GM10266 (cell line): ENCODE data around the gene LIPH.

Source experiments
- DNase-seq: peaks from one replicate; pipeline ENCODE4 v3.0.0; 2012; ENCODE audit errors: extremely low spot score
- TF ChIP-seq, protein P1 (sequence below): IDR thresholded peaks from 2 replicates; pipeline ENCODE4 v1.5.1; 2012; ENCODE audit warnings: mild to moderate bottlenecking, low read depth; ENCODE audit not compliant: control insufficient read depth, insufficient read depth; ENCODE audit errors: missing control alignments

The LIPH gene

DNA sequence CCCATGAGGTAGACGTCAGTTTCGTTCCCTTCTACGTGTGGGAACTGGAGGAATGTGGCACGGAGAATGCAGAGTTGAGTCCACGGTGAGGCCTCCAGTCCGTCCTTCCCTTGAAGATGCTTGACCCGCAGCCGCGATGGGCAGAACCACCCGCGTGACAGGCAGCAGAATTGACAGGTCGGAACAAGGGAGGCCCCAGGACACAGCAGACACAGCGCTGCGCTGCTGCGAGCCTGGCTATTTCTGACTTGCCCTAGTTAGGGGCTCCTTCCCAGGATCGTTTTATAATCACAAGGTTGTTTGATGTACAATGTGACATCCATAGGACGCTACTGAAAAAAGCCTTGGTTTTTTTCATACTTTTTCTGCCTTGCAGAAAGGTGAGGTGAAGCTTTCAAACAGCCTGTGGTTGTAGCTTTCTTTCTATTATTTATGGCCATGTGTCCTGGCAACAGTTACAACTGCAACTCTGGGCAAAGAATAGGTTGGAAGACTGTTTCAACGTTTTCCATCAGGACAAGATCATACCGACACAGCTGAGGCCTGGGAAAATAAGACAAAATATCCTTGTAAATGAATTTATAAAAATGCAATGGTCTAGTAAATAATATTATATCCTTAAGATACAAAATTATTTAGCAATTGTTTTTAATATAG is 43.9 kb downstream of the LIPH start:
- no peak for DNase-seq
- TF ChIP-seq, protein P1, sequence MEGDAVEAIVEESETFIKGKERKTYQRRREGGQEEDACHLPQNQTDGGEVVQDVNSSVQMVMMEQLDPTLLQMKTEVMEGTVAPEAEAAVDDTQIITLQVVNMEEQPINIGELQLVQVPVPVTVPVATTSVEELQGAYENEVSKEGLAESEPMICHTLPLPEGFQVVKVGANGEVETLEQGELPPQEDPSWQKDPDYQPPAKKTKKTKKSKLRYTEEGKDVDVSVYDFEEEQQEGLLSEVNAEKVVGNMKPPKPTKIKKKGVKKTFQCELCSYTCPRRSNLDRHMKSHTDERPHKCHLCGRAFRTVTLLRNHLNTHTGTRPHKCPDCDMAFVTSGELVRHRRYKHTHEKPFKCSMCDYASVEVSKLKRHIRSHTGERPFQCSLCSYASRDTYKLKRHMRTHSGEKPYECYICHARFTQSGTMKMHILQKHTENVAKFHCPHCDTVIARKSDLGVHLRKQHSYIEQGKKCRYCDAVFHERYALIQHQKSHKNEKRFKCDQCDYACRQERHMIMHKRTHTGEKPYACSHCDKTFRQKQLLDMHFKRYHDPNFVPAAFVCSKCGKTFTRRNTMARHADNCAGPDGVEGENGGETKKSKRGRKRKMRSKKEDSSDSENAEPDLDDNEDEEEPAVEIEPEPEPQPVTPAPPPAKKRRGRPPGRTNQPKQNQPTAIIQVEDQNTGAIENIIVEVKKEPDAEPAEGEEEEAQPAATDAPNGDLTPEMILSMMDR: no peak

DNA sequence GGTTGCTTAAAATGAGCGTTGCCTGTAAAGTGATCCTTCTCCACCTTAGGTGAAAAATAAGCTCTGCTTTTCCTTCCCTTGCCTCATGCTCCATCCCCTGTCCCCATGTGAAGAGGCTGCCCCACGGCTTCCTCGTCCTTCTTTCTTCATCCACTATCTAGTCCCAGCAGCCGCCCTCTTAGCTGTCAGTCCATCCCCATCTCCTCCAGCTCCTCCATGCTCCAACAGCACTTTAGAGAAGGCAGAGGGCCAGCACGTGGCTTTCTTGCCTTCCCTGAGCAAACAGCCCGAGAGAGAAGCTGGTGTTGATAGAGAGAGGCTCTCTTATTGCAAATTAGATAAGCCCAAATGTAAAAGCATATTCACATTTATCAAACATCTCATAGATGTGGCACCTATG is 44.5 kb downstream of the LIPH start:
- DNase-seq: no peak
- TF ChIP-seq, protein P1: no peak

DNA sequence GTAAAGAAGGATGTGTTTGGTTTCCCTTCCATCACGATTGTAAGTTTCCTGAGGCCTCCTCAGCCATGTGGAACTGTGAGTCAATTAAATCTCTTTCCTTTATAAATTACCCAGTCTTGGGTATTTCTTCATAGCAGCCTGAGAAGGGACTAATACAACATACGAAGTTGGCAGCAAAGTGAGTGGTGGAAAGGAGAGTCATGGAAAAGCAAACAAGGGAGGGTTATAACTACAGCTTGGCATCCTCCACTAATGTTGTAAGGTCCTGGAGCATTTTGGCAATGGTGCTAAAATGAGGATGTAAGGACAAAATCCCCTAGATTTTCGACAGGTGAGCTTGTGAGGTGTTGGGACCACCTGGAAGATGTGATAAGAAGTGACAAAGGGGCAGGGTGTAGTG is 47.8 kb downstream of the LIPH start:
- DNase-seq: no peak
- TF ChIP-seq, protein P1: no peak

DNA sequence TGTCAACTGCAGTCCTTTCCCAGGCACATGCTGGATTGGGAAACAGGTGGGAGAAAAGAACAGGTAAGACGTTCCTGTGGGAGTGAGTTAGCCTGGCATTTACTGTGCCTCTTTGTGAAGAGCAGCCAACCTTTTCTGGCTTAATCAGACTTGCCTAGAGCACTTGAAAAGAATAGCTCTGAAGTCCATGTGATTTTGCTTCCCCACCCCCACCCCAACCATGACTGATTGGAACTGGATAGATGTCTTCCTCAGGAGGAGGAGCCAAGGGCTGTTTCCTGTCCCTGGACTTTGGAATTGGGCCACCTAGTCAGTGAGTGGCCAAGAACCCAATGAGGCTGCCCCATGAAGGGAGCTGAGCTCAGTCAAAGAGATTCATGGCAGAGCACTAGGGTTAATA is 48.9 kb downstream of the LIPH start:
- TF ChIP-seq, protein P1: no peak
- DNase-seq: no peak

DNA sequence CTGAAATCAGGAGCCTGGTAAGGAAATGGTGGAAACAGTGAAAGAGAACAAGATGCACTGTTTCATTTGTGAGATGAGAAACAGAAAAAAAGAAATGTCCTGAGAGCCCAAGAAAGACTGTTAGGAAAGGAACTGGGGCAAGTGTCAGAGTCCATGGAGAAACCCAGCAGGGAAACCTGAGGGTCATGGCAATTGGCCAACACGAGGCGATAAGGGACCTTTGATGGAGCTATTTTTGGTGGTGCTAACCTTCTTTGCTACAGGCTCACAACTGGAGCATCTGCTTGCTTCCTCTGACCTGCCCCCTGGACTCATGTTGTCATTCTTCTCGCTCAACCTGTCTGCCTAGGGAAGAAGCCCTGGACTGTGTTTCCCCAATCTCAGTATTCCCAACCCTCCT is 49.4 kb downstream of the LIPH start:
- DNase-seq: no peak
- TF ChIP-seq, protein P1: no peak

DNA sequence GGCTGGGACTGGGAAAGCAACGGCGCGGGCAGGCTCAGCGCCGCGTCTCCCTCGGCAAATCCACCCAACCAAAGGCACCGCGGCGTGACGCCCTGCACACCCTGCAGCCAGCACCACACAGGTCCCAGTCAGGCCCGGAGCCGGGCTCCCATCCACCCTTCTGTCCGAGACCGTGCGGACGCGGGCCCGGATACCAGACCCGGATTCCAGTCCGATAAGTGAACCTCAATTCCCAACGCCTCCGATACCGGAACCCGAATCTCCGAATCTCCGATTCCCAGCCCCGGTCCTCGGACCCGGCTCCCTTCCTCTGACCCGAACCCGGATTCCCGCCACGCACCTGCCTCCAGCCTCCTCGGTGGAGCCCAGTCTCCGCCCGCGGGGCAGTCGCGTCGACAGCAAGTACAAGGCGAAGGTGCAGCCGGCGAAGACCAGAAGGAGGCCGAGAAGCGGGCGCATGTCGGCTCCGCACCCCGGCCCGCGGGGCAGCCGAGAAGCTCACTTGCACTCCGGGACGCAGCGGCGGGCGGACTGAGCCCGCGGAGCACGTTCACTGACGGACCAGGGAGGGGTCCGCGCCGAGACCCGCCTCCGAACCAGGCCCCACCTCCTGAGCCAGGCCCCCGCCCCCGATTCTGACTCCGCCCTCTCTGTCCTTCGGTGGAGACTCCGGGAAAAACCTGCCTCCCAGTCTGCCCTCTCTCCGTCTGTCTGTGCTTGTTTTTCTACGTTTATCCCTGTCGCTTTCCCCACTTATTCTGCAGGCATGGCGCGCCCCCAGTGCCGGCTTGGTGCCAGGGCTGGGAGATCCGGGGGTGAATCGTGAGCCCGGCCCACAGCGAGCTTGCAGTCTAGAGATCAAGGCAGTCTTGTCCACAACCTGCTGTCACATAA is 53.6 kb downstream of the LIPH start, which contains the start of gene TMEM41A:
TSS of gene TMEM41A (minus strand) at position 533 of the 894 bp plus-strand sequence. CDS start at position 459, 74 bp downstream.
- TF ChIP-seq, protein P1: peak; percentile 10
- peak; percentile 97 for DNase-seq

DNA sequence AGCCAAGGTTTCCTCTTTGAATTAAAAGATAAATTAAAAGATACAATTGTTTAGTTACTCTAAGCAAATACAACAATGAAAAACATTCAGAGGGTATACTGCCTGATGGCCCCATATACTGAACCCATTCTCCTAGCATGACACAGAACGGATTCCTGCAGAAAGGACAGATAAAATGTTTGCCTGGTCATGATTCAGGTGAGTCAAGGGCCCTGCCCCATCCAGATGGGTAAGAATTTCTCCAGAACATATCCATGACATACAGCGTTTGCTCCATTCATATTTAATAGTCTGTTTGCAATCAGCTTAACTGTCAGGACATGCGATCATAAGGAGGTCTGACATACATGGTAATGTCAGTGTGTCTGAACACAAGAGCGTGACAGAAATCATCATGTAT is 62.1 kb downstream of the LIPH start:
- DNase-seq: no peak
- TF ChIP-seq, protein P1: no peak
